GM19463 (cell line): ENCODE data around the gene CDC123.
A peak's percentile ranks its signal among the peaks of the same experiment; 100 is the strongest.
"Not testable (repeated sequence)": the region's sequence is repeated elsewhere in the genome, so short reads cannot be mapped to it uniquely, and the experiment has no call there.

Experiments
- ATAC-seq: cut with Tn5 transposase; IDR thresholded peaks from one replicate; pipeline ENCODE4 v1.9.1; 2021; ENCODE audit warnings: mild to moderate bottlenecking, moderate library complexity; ENCODE audit not compliant: unreplicated experiment

Gene CDC123

GRCh38 chr10:12195603-12196506, at the start of gene CDC123, which contains the start of gene NUDT5:
Gene CDC123 (plus strand): TSS chr10:12196188. CDS start chr10:12196246, 58 bp downstream.
Gene NUDT5 (minus strand): TSS chr10:12195891. CDS start chr10:12186291, 9,600 bp downstream.
- peak; percentile 86 for ATAC-seq

GRCh38 chr10:12150163-12150562, 45.8 kb upstream of the CDC123 start:
- no peak for ATAC-seq

GRCh38 chr10:12154516-12154915, 41.5 kb upstream of the CDC123 start:
- ATAC-seq, result no peak

GRCh38 chr10:12156367-12157123, 39.4 kb upstream of the CDC123 start:
- no peak for ATAC-seq

GRCh38 chr10:12158111-12158510, 37.9 kb upstream of the CDC123 start:
- no peak for ATAC-seq

- no peak for ATAC-seq
Observed at GRCh38 chr10:12160664-12161063, 35.3 kb upstream of the CDC123 start.

GRCh38 chr10:12162927-12163326, 33.1 kb upstream of the CDC123 start:
- ATAC-seq, result no peak

GRCh38 chr10:12164085-12164484, 31.9 kb upstream of the CDC123 start:
- ATAC-seq, result no peak

- ATAC-seq, result no peak
Observed at GRCh38 chr10:12165036-12165435, 31.0 kb upstream of the CDC123 start.

- ATAC-seq, result no peak
Observed at GRCh38 chr10:12165999-12166775, 29.8 kb upstream of the CDC123 start.

GRCh38 chr10:12171512-12171911, 24.5 kb upstream of the CDC123 start:
- ATAC-seq, result not testable (repeated sequence)

GRCh38 chr10:12177642-12178041, 18.3 kb upstream of the CDC123 start:
- ATAC-seq, result no peak

- no peak for ATAC-seq
Observed at GRCh38 chr10:12179606-12180170, 16.3 kb upstream of the CDC123 start.

GRCh38 chr10:12180221-12180974, 15.6 kb upstream of the CDC123 start:
- no peak for ATAC-seq

- ATAC-seq, result peak; percentile 93
Observed at GRCh38 chr10:12181065-12181775, 14.8 kb upstream of the CDC123 start.

GRCh38 chr10:12184165-12184564, 11.8 kb upstream of the CDC123 start:
- no peak for ATAC-seq

- ATAC-seq, result no peak
Observed at GRCh38 chr10:12186323-12186722, 9.7 kb upstream of the CDC123 start.

GRCh38 chr10:12187321-12187905, 8.6 kb upstream of the CDC123 start:
- ATAC-seq, result no peak

- no peak for ATAC-seq
Observed at GRCh38 chr10:12188656-12189055, 7.3 kb upstream of the CDC123 start.
